Parathyroid adenoma (tissue), 2 donors: ENCODE data around the gene MINPP1.

Experiments used
- H2AFZ ChIP-seq: fragments of 300-600 bp; sonication (generic); one replicate; pipeline ENCODE4 v1.7.0; 2017; ENCODE audit warnings: antibody characterized with exemption, mild to moderate bottlenecking
- H3K27ac ChIP-seq: fragments of 300-600 bp; sonication (generic); one replicate; pipeline ENCODE4 v1.7.0; 2017
- H3K27me3 ChIP-seq: fragments of 300-600 bp; sonication (generic); one replicate; pipeline ENCODE4 v1.7.0; 2017; ENCODE audit warnings: low read length; ENCODE audit not compliant: control insufficient read depth, insufficient read depth
- H3K36me3 ChIP-seq: fragments of 300-600 bp; sonication (generic); one replicate; pipeline ENCODE4 v1.7.0; 2017; ENCODE audit warnings: low read length; ENCODE audit not compliant: control insufficient read depth, insufficient read depth
- H3K4me1 ChIP-seq: fragments of 300-600 bp; sonication (generic); one replicate; pipeline ENCODE4 v1.7.0; 2017; ENCODE audit warnings: control low read depth
- H3K4me2 ChIP-seq: fragments of 300-600 bp; sonication (generic); one replicate; pipeline ENCODE4 v1.7.0; 2017; ENCODE audit warnings: low read length
- H3K4me3 ChIP-seq: fragments of 300-600 bp; sonication (generic); one replicate; pipeline ENCODE4 v1.7.0; 2017; ENCODE audit warnings: low read depth, low read length
- H3K79me2 ChIP-seq: fragments of 300-600 bp; sonication (generic); one replicate; pipeline ENCODE4 v1.7.0; 2017; ENCODE audit warnings: control low read depth
- H3K9ac ChIP-seq: fragments of 300-600 bp; sonication (generic); one replicate; pipeline ENCODE4 v1.7.0; 2017; ENCODE audit warnings: mild to moderate bottlenecking
- H3K9me3 ChIP-seq: fragments of 300-600 bp; sonication (generic); one replicate; pipeline ENCODE4 v1.7.0; 2017; ENCODE audit warnings: low read length; ENCODE audit not compliant: control insufficient read depth
- CTCF ChIP-seq: fragments of 300-600 bp; sonication (generic); IDR thresholded peaks from one replicate; pipeline ENCODE4 v1.7.0; 2017; ENCODE audit warnings: antibody characterized with exemption, mild to moderate bottlenecking
- donor health status: primary hyperparathyroidism.

Gene MINPP1

GRCh38 chr10:87578160-87578841 lies 73.6 kb downstream of the MINPP1 start:
- H3K4me1 ChIP-seq = no peaks in the 10 kb centered on the region
- no peak for TF ChIP-seq CTCF
- no peaks in the 10 kb centered on the region for H3K79me2 ChIP-seq
- H3K9me3 ChIP-seq = no peaks in the 10 kb centered on the region
- H3K36me3 ChIP-seq = no peaks in the 10 kb centered on the region
- H3K4me3 ChIP-seq = no peak overlapping the region
- H3K27ac ChIP-seq = no peak overlapping the region
- no peak overlapping the region for H3K9ac ChIP-seq
- H2AFZ ChIP-seq = no peak overlapping the region
- H3K27me3 ChIP-seq = no peaks in the 10 kb centered on the region
- H3K4me2 ChIP-seq = no peak overlapping the region

GRCh38 chr10:87578842-87579401 lies 74.2 kb downstream of the MINPP1 start:
- Histone ChIP-seq H3K27me3 (no peaks in the 10 kb centered on the region), H3K4me1 (no peaks in the 10 kb centered on the region), H3K4me2 (no peak overlapping the region), H3K79me2 (no peaks in the 10 kb centered on the region), H3K36me3 (no peaks in the 10 kb centered on the region), H3K9me3 (no peaks in the 10 kb centered on the region), H3K4me3 (no peak overlapping the region), H3K27ac (no peak overlapping the region), H3K9ac (no peak overlapping the region), H2AFZ (no peak overlapping the region)
- TF ChIP-seq CTCF = no peak

- no peaks in the 10 kb centered on the region for H3K4me1 ChIP-seq
- H3K9ac ChIP-seq = no peak overlapping the region
- no peaks in the 10 kb centered on the region for H3K79me2 ChIP-seq
- TF ChIP-seq CTCF = no peak
- no peak overlapping the region for H3K27ac ChIP-seq
- no peak overlapping the region for H3K4me3 ChIP-seq
- H3K4me2 ChIP-seq = no peak overlapping the region
- H3K36me3 ChIP-seq = no peaks in the 10 kb centered on the region
- no peaks in the 10 kb centered on the region for H3K9me3 ChIP-seq
- H2AFZ ChIP-seq = no peak overlapping the region
- H3K27me3 ChIP-seq = no peaks in the 10 kb centered on the region
These were observed 74.9 kb downstream of the MINPP1 start for GRCh38 chr10:87579563-87579962.

GRCh38 chr10:87580016-87580415 lies 75.3 kb downstream of the MINPP1 start:
- Histone ChIP-seq H3K27me3 (no peaks in the 10 kb centered on the region), H3K4me3 (no peak overlapping the region), H3K4me1 (no peaks in the 10 kb centered on the region), H3K9me3 (no peaks in the 10 kb centered on the region), H3K36me3 (no peaks in the 10 kb centered on the region), H3K9ac (no peak overlapping the region), H3K27ac (no peak overlapping the region), H3K4me2 (no peak overlapping the region), H2AFZ (no peak overlapping the region), H3K79me2 (no peaks in the 10 kb centered on the region)
- no peak for TF ChIP-seq CTCF
